GM23338 (cell line): Measurements from ENCODE around the gene TMEM9. TPM values are rescaled to one million over a fixed set of nuclear protein-coding genes. Genes with fewer than 3 reads are reported as not detected.

Experiments
- ATAC-seq: fragments of 200-7000 bp; cut with Tn5 transposase; 3 replicates; pipeline ENCODE4 v1.9.1; 2020
- DNase-seq: peaks from one replicate; pipeline ENCODE4 v3.0.0-alpha.2; 2015; ENCODE audit warnings: low spot score
- H2AFZ ChIP-seq: fragments of 200-600 bp; sonication (generic); 2 replicates; pipeline ENCODE4 v1.8.0; 2016; ENCODE audit warnings: antibody characterized with exemption, mild to moderate bottlenecking, moderate library complexity
- H3F3A ChIP-seq: fragments of 200-600 bp; sonication (generic); replicated peaks from 2 replicates; pipeline ENCODE4 v1.8.0; 2017; ENCODE audit warnings: antibody characterized with exemption, mixed run types, low read depth
- H3K27ac ChIP-seq: fragments of 200-600 bp; sonication (generic); 2 replicates; pipeline ENCODE4 v1.6.1; 2016; ENCODE audit warnings: low read depth
- H3K27me3 ChIP-seq: fragments of 200-600 bp; sonication (generic); 2 replicates; pipeline ENCODE4 v1.8.0; 2016; ENCODE audit warnings: mild to moderate bottlenecking, mixed run types, moderate library complexity; ENCODE audit not compliant: insufficient read depth
- H3K36me3 ChIP-seq: fragments of 200-600 bp; sonication (generic); 2 replicates; pipeline ENCODE4 v1.8.0; 2016; ENCODE audit warnings: mild to moderate bottlenecking; ENCODE audit not compliant: insufficient read depth
- H3K4me1 ChIP-seq: fragments of 200-600 bp; sonication (generic); 2 replicates; pipeline ENCODE4 v1.8.0; 2016; ENCODE audit warnings: mild to moderate bottlenecking, moderate library complexity; ENCODE audit not compliant: insufficient read depth
- H3K4me2 ChIP-seq: fragments of 200-600 bp; sonication (generic); 2 replicates; pipeline ENCODE4 v1.7.1; 2017; ENCODE audit warnings: mixed run types
- H3K4me3 ChIP-seq: fragments of 200-600 bp; sonication (generic); 2 replicates; pipeline ENCODE4 v1.6.1; 2016; ENCODE audit warnings: mixed run types
- H3K79me2 ChIP-seq: fragments of 200-600 bp; sonication (generic); replicated peaks from 2 replicates; pipeline ENCODE4 v1.8.0; 2017; ENCODE audit warnings: mild to moderate bottlenecking; ENCODE audit not compliant: insufficient read depth
- H3K9me2 ChIP-seq: fragments of 200-600 bp; sonication (generic); 2 replicates; pipeline ENCODE4 v1.8.0; 2017; ENCODE audit not compliant: insufficient read depth
- H4K20me1 ChIP-seq: fragments of 200-600 bp; sonication (generic); replicated peaks from 2 replicates; pipeline ENCODE4 v1.8.0; 2017; ENCODE audit warnings: mild to moderate bottlenecking; ENCODE audit not compliant: insufficient read depth
- H3K27ac Mint-ChIP-seq: 2 replicates; pipeline ENCODE4 v1.8.0; 2020; ENCODE audit warnings: inconsistent platforms, mild to moderate bottlenecking, moderate library complexity, mixed read lengths
- H3K27me3 Mint-ChIP-seq: 3 replicates; pipeline ENCODE4 v1.8.0; 2022; ENCODE audit warnings: low read depth, mild to moderate bottlenecking, moderate library complexity, mixed read lengths, inconsistent platforms; ENCODE audit not compliant: insufficient read depth, poor library complexity
- H3K36me3 Mint-ChIP-seq: 3 replicates; pipeline ENCODE4 v1.8.0; 2021; ENCODE audit warnings: low read depth, mild to moderate bottlenecking, inconsistent platforms, moderate library complexity, mixed read lengths
- H3K4me1 Mint-ChIP-seq: 3 replicates; pipeline ENCODE4 v1.8.0; 2020; ENCODE audit warnings: mild to moderate bottlenecking, inconsistent platforms, mixed read lengths
- H3K4me3 Mint-ChIP-seq: 3 replicates; pipeline ENCODE4 v1.8.0; 2021; ENCODE audit warnings: moderate library complexity, mild to moderate bottlenecking, inconsistent platforms, mixed read lengths
- H3K9me3 Mint-ChIP-seq: 3 replicates; pipeline ENCODE4 v1.8.0; 2020; ENCODE audit warnings: moderate library complexity, mild to moderate bottlenecking, inconsistent platforms, mixed read lengths
- CREB1 ChIP-seq: fragments of 250-450 bp; sonication (Bioruptor Pico); IDR thresholded peaks from 2 replicates; pipeline ENCODE4 v1.5.0; 2020; ENCODE audit warnings: low read depth, mild to moderate bottlenecking, moderate library complexity
- EZH2 ChIP-seq: fragments of 200-600 bp; sonication (generic); IDR thresholded peaks from one replicate; pipeline ENCODE4 v1.8.0; 2017; ENCODE audit warnings: antibody characterized with exemption, mild to moderate bottlenecking, low read depth; ENCODE audit not compliant: unreplicated experiment
- EZH2phosphoT487 ChIP-seq: fragments of 200-600 bp; sonication (generic); IDR thresholded peaks from one replicate; pipeline ENCODE4 v1.8.1; 2018; ENCODE audit warnings: antibody characterized with exemption; ENCODE audit not compliant: unreplicated experiment
- JUNB ChIP-seq: IDR thresholded peaks from one replicate; pipeline ENCODE4 v1.6.1; 2016; ENCODE audit warnings: antibody characterized with exemption; ENCODE audit not compliant: unreplicated experiment
- NANOG ChIP-seq: IDR thresholded peaks from 2 replicates; pipeline ENCODE4 v1.6.1; 2016; ENCODE audit warnings: antibody characterized with exemption, borderline replicate concordance
- POLR2AphosphoS5 ChIP-seq: IDR thresholded peaks from 2 replicates; pipeline ENCODE4 v1.6.1; 2016; ENCODE audit warnings: antibody characterized with exemption, low read depth
- STAT1 ChIP-seq: IDR thresholded peaks from one replicate; pipeline ENCODE4 v1.6.1; 2016; ENCODE audit warnings: antibody characterized with exemption; ENCODE audit not compliant: unreplicated experiment
- ZNF114 ChIP-seq: fragments of 250-450 bp; sonication (Bioruptor Pico); IDR thresholded peaks from 2 replicates; pipeline ENCODE4 v1.5.0; 2020; ENCODE audit warnings: mild to moderate bottlenecking, moderate library complexity
- ZNF331 ChIP-seq: fragments of 250-450 bp; sonication (Bioruptor Pico); IDR thresholded peaks from 2 replicates; pipeline ENCODE4 v1.5.0; 2020; ENCODE audit warnings: low read depth, mild to moderate bottlenecking, moderate library complexity
- polyA plus RNA-seq: library from polyadenylated mRNA; unstranded; fragments of >200 nt; fragmentation: Nextera tagmentation; extraction: Ambion mirVana; gene quantifications from 2 replicates; pipeline ENCODE4 v1.2.1, GENCODE V29; 2016
- total RNA-seq: library from RNA; depleted of rRNA; stranded (reverse); fragments of >200 nt; shearing (Covaris generic); gene quantifications from 2 replicates; pipeline ENCODE4 v1.2.3, GENCODE V29; 2014
- TF ChIP-seq, protein P1 (sequence below): IDR thresholded peaks from one replicate; pipeline ENCODE4 v1.6.1; 2018; ENCODE audit warnings: antibody characterized with exemption; ENCODE audit not compliant: unreplicated experiment
- TF ChIP-seq, protein P2 (sequence below): IDR thresholded peaks from 2 replicates; pipeline ENCODE4 v1.6.1; 2016; ENCODE audit warnings: antibody characterized with exemption
- TF ChIP-seq, protein P3 (sequence below): fragments of 250-450 bp; sonication (Bioruptor Pico); IDR thresholded peaks from 2 replicates; pipeline ENCODE4 v1.5.0; 2020; ENCODE audit warnings: mild to moderate bottlenecking, moderate library complexity
- TF ChIP-seq, protein P4 (sequence below), 2 experiments: fragments of 200-600 bp in 1 of 2; sonication (generic) in 1 of 2; conservative IDR thresholded peaks; 2 replicates each; pipeline versions ENCODE4 v1.5.1 to v1.6.1; 2016 to 2017; ENCODE audit warnings: antibody characterized with exemption in 2 of 2, low read depth in 2 of 2, mild to moderate bottlenecking in 2 of 2, moderate library complexity in 1 of 2

The TMEM9 gene
- total and polyA plus RNA-seq, 2 experiments from 2014 or later: 78.6 to 147 TPM

DNA sequence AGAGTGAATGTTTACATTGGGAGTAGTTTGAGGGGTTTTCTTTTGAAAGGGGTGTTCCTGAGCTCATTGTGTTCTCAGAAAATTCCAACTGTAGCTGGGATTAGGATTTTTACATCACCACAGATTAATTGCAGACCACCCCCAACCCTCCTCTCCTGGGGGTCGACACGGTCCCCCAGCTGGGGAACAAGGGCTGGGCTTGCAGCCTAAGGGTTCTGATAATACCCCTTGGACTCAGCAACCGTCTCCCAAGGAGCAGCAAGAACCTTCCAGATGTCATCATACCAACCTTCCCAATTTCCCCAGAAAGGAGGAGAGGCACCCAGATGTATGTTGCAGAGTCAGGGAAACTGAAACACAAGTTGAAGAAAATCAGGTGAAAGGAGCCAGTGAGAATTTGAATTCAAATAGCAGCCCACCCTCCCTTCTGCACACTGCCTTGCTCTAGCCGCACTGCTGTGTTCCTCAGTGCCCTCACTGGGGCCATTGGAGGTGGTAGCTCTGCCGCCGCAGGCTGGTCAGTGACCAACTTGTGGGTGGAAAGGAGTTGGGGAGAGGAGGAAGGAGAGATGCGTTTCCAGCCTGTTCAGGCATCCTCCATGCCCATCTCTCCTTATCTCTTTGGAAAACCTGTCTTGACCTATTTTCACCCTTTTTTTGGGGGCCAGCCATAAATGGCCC is 21.7 kb upstream of the TMEM9 start:
- Histone ChIP-seq H3K36me3 (no peaks in the 10 kb centered on the region), H3K4me2 (no peak overlapping the region), H2AFZ (no peak overlapping the region), H3F3A (no peaks in the 10 kb centered on the region), H3K4me3 (no peak overlapping the region), H3K27ac (no peak overlapping the region), H3K79me2 (no peaks in the 10 kb centered on the region), H4K20me1 (no peaks in the 10 kb centered on the region), H3K27me3 (peaks cover 9% of the 10 kb centered on the region; the same call in 1 of the 2 replicates), H3K4me1 (peaks cover 15% of the 10 kb centered on the region; the same call in 1 of the 2 replicates), H3K9me2 (no peaks in the 10 kb centered on the region)
- Mint-ChIP-seq H3K4me3 (no peak overlapping the region), H3K9me3 (peaks cover 8% of the 10 kb centered on the region; the same call in 2 of the 3 replicates), H3K4me1 (peaks cover 19% of the 10 kb centered on the region), H3K36me3 (no peaks in the 10 kb centered on the region), H3K27me3 (peaks cover 5% of the 10 kb centered on the region), H3K27ac (no peak overlapping the region)
- ATAC-seq (no peak), DNase-seq (no peak)
- no peak for TF ChIP-seq POLR2AphosphoS5
- TF ChIP-seq, protein P1, sequence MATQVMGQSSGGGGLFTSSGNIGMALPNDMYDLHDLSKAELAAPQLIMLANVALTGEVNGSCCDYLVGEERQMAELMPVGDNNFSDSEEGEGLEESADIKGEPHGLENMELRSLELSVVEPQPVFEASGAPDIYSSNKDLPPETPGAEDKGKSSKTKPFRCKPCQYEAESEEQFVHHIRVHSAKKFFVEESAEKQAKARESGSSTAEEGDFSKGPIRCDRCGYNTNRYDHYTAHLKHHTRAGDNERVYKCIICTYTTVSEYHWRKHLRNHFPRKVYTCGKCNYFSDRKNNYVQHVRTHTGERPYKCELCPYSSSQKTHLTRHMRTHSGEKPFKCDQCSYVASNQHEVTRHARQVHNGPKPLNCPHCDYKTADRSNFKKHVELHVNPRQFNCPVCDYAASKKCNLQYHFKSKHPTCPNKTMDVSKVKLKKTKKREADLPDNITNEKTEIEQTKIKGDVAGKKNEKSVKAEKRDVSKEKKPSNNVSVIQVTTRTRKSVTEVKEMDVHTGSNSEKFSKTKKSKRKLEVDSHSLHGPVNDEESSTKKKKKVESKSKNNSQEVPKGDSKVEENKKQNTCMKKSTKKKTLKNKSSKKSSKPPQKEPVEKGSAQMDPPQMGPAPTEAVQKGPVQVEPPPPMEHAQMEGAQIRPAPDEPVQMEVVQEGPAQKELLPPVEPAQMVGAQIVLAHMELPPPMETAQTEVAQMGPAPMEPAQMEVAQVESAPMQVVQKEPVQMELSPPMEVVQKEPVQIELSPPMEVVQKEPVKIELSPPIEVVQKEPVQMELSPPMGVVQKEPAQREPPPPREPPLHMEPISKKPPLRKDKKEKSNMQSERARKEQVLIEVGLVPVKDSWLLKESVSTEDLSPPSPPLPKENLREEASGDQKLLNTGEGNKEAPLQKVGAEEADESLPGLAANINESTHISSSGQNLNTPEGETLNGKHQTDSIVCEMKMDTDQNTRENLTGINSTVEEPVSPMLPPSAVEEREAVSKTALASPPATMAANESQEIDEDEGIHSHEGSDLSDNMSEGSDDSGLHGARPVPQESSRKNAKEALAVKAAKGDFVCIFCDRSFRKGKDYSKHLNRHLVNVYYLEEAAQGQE: no peak
- no peak for TF ChIP-seq CREB1 (CRISPR knock-in tag)
- TF ChIP-seq JUNB: no peak
- TF ChIP-seq ZNF331 (CRISPR knock-in tag): no peak
- no peak for TF ChIP-seq NANOG
- no peak for TF ChIP-seq EZH2phosphoT487
- no peak for TF ChIP-seq EZH2
- TF ChIP-seq, protein P2, sequence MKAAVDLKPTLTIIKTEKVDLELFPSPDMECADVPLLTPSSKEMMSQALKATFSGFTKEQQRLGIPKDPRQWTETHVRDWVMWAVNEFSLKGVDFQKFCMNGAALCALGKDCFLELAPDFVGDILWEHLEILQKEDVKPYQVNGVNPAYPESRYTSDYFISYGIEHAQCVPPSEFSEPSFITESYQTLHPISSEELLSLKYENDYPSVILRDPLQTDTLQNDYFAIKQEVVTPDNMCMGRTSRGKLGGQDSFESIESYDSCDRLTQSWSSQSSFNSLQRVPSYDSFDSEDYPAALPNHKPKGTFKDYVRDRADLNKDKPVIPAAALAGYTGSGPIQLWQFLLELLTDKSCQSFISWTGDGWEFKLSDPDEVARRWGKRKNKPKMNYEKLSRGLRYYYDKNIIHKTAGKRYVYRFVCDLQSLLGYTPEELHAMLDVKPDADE: no peak
- TF ChIP-seq, protein P3, sequence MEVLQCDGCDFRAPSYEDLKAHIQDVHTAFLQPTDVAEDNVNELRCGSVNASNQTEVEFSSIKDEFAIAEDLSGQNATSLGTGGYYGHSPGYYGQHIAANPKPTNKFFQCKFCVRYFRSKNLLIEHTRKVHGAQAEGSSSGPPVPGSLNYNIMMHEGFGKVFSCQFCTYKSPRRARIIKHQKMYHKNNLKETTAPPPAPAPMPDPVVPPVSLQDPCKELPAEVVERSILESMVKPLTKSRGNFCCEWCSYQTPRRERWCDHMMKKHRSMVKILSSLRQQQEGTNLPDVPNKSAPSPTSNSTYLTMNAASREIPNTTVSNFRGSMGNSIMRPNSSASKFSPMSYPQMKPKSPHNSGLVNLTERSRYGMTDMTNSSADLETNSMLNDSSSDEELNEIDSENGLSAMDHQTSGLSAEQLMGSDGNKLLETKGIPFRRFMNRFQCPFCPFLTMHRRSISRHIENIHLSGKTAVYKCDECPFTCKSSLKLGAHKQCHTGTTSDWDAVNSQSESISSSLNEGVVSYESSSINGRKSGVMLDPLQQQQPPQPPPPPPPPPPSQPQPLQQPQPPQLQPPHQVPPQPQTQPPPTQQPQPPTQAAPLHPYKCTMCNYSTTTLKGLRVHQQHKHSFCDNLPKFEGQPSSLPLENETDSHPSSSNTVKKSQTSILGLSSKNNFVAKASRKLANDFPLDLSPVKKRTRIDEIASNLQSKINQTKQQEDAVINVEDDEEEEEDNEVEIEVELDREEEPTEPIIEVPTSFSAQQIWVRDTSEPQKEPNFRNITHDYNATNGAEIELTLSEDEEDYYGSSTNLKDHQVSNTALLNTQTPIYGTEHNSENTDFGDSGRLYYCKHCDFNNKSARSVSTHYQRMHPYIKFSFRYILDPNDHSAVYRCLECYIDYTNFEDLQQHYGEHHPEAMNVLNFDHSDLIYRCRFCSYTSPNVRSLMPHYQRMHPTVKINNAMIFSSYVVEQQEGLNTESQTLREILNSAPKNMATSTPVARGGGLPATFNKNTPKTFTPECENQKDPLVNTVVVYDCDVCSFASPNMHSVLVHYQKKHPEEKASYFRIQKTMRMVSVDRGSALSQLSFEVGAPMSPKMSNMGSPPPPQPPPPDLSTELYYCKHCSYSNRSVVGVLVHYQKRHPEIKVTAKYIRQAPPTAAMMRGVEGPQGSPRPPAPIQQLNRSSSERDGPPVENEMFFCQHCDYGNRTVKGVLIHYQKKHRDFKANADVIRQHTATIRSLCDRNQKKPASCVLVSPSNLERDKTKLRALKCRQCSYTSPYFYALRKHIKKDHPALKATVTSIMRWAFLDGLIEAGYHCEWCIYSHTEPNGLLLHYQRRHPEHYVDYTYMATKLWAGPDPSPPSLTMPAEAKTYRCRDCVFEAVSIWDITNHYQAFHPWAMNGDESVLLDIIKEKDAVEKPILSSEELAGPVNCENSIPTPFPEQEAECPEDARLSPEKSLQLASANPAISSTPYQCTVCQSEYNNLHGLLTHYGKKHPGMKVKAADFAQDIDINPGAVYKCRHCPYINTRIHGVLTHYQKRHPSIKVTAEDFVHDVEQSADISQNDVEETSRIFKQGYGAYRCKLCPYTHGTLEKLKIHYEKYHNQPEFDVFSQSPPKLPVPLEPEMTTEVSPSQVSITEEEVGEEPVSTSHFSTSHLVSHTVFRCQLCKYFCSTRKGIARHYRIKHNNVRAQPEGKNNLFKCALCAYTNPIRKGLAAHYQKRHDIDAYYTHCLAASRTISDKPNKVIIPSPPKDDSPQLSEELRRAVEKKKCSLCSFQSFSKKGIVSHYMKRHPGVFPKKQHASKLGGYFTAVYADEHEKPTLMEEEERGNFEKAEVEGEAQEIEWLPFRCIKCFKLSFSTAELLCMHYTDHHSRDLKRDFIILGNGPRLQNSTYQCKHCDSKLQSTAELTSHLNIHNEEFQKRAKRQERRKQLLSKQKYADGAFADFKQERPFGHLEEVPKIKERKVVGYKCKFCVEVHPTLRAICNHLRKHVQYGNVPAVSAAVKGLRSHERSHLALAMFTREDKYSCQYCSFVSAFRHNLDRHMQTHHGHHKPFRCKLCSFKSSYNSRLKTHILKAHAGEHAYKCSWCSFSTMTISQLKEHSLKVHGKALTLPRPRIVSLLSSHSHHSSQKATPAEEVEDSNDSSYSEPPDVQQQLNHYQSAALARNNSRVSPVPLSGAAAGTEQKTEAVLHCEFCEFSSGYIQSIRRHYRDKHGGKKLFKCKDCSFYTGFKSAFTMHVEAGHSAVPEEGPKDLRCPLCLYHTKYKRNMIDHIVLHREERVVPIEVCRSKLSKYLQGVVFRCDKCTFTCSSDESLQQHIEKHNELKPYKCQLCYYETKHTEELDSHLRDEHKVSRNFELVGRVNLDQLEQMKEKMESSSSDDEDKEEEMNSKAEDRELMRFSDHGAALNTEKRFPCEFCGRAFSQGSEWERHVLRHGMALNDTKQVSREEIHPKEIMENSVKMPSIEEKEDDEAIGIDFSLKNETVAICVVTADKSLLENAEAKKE (CRISPR knock-in tag): no peak
- TF ChIP-seq STAT1: no peak
- no peak for TF ChIP-seq ZNF114 (CRISPR knock-in tag)
- TF ChIP-seq, protein P4, sequence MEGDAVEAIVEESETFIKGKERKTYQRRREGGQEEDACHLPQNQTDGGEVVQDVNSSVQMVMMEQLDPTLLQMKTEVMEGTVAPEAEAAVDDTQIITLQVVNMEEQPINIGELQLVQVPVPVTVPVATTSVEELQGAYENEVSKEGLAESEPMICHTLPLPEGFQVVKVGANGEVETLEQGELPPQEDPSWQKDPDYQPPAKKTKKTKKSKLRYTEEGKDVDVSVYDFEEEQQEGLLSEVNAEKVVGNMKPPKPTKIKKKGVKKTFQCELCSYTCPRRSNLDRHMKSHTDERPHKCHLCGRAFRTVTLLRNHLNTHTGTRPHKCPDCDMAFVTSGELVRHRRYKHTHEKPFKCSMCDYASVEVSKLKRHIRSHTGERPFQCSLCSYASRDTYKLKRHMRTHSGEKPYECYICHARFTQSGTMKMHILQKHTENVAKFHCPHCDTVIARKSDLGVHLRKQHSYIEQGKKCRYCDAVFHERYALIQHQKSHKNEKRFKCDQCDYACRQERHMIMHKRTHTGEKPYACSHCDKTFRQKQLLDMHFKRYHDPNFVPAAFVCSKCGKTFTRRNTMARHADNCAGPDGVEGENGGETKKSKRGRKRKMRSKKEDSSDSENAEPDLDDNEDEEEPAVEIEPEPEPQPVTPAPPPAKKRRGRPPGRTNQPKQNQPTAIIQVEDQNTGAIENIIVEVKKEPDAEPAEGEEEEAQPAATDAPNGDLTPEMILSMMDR (conservative IDR thresholded peaks at IDR 0.05; ENCODE audit: low read depth in 2 of 2): no peak
